ENCODE measurements around the gene CDH13.
A peak's percentile ranks its signal among the peaks of the same experiment; 100 is the strongest.

The CDH13 gene

DNA sequence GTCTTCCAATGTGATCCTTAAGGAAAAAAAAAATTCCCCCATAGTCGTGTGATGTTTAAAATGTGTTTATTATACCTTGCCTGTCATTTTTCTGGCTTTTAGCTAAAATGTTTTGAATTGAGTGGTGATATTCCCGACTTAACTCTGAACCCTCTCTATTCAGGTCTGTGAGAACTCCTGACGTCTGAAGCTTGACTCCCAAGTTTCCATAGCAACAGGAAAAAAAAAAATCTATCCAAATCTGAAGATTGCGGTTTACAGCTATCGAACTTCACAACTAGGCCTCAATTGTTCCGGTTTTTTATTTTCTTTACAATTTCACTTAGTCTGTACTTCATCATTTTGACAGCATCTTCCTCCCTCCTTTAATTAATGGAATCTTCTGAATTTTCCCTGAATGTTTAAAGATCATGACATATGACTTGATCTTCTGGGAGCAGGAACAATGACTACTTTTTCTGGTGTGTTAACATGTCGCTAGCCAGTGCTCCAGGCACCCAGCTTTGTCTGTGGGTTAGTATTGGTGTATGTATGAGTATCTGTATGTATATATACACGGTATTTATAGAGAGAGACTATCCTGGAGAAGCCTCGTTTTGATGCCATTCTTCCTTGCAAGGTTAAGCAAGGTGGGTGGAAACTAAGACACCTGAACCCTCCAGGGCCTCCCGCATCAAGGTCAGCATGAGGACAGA is 1168.2 kb downstream of the CDH13 start:
- H3K4me3 ChIP-seq (ENCODE audit: low read depth, low read length): no peak overlapping the region
- TF ChIP-seq, protein P1, sequence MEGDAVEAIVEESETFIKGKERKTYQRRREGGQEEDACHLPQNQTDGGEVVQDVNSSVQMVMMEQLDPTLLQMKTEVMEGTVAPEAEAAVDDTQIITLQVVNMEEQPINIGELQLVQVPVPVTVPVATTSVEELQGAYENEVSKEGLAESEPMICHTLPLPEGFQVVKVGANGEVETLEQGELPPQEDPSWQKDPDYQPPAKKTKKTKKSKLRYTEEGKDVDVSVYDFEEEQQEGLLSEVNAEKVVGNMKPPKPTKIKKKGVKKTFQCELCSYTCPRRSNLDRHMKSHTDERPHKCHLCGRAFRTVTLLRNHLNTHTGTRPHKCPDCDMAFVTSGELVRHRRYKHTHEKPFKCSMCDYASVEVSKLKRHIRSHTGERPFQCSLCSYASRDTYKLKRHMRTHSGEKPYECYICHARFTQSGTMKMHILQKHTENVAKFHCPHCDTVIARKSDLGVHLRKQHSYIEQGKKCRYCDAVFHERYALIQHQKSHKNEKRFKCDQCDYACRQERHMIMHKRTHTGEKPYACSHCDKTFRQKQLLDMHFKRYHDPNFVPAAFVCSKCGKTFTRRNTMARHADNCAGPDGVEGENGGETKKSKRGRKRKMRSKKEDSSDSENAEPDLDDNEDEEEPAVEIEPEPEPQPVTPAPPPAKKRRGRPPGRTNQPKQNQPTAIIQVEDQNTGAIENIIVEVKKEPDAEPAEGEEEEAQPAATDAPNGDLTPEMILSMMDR (IDR thresholded peaks at IDR 0.05; ENCODE audit: control insufficient read depth, extremely low read depth, insufficient read depth): no peak
- DNase-seq (ENCODE audit: low read depth): no peak

DNA sequence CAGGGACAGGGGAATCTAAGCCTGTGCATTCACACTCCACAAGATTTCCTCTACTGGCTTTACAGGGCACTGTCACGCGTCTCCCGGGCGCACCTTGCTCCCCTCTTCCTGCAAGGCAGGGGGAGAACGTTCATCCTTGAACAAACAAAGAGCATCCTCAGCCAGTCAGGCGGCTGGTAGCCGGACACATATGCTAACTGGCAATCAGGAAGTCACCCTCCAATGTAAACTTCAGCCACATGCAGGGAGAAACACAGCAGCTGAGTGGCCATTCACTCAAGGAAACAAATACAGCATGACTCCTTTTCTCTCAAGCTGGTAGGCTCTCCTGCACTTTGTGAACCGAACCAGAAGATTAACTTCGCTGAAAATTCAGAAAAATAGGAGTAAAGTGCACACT is 1170.2 kb downstream of the CDH13 start:
- no peak for DNase-seq (ENCODE audit: low read depth)
- H3K4me3 ChIP-seq (ENCODE audit: low read depth, low read length): no peak overlapping the region
- TF ChIP-seq, protein P1 (IDR thresholded peaks at IDR 0.05; ENCODE audit: control insufficient read depth, extremely low read depth, insufficient read depth): no peak

DNA sequence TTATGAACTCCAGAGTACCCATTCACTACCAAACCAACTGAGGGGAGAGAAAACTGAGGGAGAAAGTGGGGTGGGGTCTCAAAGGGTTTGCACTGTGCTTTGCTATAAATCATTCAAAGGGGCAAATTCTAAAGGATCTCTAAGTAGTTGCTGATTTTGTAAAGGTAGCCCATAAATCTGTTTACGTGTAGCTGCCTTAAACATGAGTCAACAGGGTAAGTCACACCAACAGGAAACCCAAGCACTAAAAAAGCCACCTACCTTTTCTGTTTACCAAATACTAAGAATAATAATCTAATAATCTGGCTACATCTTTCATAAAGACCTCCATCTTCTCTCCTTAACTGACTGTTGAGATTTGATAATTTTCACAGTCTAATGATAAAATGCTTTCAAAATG is 1172.6 kb downstream of the CDH13 start:
- TF ChIP-seq, protein P1 (IDR thresholded peaks at IDR 0.05; ENCODE audit: control insufficient read depth, extremely low read depth, insufficient read depth): no peak
- H3K4me3 ChIP-seq (ENCODE audit: low read depth, low read length): no peak overlapping the region
- DNase-seq (ENCODE audit: low read depth): no peak

DNA sequence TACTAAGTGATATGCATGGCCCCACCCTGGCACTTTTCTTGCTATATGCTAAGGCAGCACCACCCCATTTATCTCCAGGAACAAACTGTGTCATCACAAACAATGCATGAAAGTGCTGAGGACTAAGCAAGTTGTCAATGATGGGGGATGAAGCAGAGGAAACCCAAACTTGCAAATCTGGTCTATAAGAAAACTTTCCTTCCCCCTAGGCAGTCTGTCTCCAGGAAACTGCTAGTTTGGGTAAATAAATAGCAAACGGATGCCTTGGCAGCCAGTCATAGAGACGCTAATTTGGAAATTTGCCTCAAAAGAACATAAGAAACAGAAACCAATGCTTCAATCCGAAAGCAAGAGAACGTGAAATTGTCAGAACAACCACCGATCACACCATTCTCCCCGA is 1175.4 kb downstream of the CDH13 start:
- peak; percentile 78 for DNase-seq (ENCODE audit: low read depth)
- H3K4me3 ChIP-seq (ENCODE audit: low read depth, low read length): peak overlapping the region; percentile 43
- TF ChIP-seq, protein P1 (IDR thresholded peaks at IDR 0.05; ENCODE audit: control insufficient read depth, extremely low read depth, insufficient read depth): no peak

DNA sequence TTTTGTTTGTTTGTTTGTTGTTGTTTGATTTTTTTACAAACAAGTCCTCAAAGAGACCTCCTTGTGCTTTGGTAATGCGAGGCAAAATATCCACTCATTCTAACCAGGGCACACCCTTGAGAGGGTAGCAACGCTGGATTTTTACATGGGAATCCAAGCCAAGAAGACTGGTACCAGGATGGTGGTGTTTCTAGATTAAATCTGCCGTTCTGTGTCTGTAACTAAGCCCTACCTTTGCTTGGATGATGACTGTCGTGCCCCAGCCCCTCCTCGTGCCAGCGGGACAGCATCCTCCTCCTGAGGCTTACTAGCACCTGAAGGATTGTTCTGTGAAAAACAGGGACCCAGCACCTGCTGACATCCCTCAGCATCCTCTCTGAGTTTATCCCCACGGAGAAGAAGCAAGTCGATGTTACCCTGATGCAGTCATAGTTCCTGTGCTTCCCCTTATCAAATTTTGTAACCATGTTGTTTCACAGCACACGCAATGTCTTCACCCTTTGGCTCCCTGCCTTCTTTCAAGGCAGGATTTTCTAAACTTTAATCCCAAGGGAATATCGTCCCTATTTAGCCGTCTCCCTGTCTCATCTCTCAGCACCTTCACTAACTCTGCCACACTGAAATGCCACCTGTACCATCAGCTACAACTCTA is 1175.9 kb downstream of the CDH13 start:
- DNase-seq (ENCODE audit: low read depth): no peak
- H3K4me3 ChIP-seq (ENCODE audit: low read depth, low read length): peak overlapping the region; percentile 43
- TF ChIP-seq, protein P1 (IDR thresholded peaks at IDR 0.05; ENCODE audit: control insufficient read depth, extremely low read depth, insufficient read depth): no peak

DNA sequence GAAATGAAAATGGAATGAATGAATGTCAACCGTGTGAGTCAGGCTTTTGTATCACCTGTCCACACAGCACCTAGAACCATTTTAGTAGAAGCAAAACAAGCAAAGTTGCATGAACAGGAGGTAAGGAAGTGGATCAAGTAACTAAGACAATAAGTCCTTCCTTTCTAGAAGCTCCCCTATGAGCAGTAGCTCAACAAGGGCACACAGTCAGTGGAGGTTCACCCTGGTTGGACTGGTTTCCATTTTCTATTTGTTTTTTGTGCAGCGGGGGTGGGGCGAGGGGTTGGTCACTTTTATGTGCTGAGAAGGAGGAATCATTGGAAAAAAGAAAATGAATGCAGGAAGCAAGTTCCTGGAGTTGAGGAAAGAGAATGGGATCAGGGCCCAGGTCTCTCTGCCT is 1177.0 kb downstream of the CDH13 start:
- TF ChIP-seq, protein P1 (IDR thresholded peaks at IDR 0.05; ENCODE audit: control insufficient read depth, extremely low read depth, insufficient read depth): no peak
- DNase-seq (ENCODE audit: low read depth): peak; percentile 51
- H3K4me3 ChIP-seq (ENCODE audit: low read depth, low read length): no peak overlapping the region

Data from LNCaP clone FGC (cell line).